ENCODE data around the gene SYT7. TPM values are rescaled to one million over a fixed set of nuclear protein-coding genes. Genes with fewer than 3 reads are reported as not detected.

The SYT7 gene
- total RNA-seq, 3 donors from 2014 or later (not counting 1 experiment from before 2014, with no cell fraction given), result 0.07 TPM; not detected in 2

DNA sequence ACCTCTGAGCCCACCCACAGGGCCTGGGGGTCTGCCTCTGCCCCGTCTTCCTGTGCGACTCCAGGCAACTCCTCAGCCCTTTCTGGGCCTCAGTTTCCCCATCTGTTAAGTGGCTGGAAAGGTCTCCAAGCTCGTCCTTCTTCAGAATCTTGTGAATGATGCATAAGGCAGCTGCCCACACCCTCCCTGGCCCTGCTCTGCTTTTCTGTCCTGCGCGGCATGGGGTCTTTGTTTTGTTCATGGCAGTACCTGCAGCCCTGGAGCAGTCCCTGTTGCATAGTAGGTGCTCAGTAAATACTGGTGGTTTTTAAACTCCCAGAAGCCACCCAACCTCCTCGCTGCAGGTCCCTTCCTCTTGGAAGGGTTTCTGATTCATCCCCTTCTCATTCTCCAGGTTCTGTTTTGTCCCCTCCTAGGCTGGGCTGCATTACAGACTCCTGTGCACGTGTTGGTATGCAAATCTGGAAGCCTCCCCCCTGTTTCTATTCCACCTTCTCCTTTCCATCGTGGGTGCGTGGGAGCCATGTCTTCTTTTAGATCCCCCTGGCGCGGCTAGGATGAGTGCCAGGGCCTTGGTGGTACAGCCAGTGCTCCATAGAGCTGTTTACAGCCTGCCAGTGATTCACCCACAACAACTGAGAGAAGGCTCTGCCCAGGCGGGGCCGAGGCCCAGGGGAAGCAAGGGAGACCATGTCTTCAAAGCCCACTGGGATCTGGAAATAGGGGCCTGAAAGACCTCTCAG, 19.3 kb upstream of the SYT7 start:
- H3K9me3 ChIP-seq (ENCODE audit: control insufficient read depth, insufficient read depth, low read length), result no peaks in the 10 kb centered on the region
- DNase-seq (no peak), ATAC-seq (no peak)
- H3K4me3 ChIP-seq (ENCODE audit: low read length), result no peak overlapping the region
- H3K27me3 ChIP-seq (ENCODE audit: control insufficient read depth, insufficient read depth, low read length), result no peaks in the 10 kb centered on the region
- Mint-ChIP-seq H3K27me3 (ENCODE audit: low read depth in 2 of 2) (peaks cover 9 to 13% of the 10 kb centered on the region in 2 donors), H3K9me3 (no peaks in the 10 kb centered on the region), H3K4me3 (no peak overlapping the region), H3K4me1 (no peaks in the 10 kb centered on the region), H3K27ac (no peak overlapping the region), H3K36me3 (no peaks in the 10 kb centered on the region)
- TF ChIP-seq, protein P1, sequence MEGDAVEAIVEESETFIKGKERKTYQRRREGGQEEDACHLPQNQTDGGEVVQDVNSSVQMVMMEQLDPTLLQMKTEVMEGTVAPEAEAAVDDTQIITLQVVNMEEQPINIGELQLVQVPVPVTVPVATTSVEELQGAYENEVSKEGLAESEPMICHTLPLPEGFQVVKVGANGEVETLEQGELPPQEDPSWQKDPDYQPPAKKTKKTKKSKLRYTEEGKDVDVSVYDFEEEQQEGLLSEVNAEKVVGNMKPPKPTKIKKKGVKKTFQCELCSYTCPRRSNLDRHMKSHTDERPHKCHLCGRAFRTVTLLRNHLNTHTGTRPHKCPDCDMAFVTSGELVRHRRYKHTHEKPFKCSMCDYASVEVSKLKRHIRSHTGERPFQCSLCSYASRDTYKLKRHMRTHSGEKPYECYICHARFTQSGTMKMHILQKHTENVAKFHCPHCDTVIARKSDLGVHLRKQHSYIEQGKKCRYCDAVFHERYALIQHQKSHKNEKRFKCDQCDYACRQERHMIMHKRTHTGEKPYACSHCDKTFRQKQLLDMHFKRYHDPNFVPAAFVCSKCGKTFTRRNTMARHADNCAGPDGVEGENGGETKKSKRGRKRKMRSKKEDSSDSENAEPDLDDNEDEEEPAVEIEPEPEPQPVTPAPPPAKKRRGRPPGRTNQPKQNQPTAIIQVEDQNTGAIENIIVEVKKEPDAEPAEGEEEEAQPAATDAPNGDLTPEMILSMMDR (IDR thresholded peaks at IDR 0.05), result no peak
- no peaks in the 10 kb centered on the region for H3K36me3 ChIP-seq (ENCODE audit: control insufficient read depth, insufficient read depth, low read length)
- no peak overlapping the region for H3K27ac ChIP-seq (ENCODE audit: low read length)
- 69% methylated on average over 13 of the region's 13 CpGs for WGBS (ENCODE audit: insufficient coverage)
- intact Hi-C loops (cut with micrococcal nuclease), result no loop called here
- no peaks in the 10 kb centered on the region for H3K4me1 ChIP-seq (ENCODE audit: control insufficient read depth, insufficient read depth, low read length)

DNA sequence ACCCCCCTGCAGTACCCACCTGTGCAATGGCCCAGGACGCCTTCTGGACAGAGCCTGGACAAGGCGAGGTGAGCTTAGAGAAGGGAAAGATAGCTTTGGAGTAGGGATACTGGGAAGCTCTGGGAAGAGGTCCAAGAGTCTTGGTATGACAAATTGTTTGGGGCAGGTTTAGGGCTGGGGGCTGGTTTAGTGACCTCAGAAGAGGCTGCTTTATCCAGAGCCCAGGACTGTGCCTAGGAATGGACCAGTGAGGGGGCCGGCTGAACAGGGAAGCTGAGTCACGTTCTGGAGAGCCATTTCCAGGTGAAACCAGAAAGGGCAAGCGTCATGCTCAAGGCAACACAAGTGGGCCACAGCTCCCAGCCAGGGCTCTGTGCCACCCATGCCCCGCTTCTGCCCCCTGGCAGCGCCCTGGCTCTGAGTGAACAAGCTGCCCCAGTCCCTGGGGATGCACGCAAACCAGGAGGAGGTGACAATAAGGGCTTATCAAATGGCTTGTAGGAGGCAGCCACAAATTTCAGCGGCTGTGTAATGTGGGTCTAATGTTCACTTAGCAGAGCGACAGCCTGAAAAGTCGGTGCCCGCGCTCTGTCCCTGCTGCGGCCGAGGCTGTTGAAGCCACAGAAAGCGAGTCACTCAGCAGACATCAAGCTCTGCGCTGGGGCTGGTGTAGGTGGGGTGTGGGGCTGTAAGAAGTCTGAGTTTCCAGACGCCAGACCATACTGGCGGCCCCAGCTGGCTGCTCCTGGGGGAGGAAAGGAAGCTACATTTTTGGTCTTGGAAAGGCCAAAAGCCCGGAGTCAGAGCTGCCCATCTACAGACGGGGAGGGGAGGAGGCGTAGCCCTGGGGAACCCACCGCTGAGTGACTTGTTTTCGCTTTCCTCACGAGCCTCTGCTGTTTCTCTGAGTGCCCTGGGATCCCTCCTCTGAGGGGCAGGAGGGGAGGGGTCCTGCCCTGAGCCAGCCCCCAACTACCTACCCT, 18.3 kb upstream of the SYT7 start:
- H3K27me3 Mint-ChIP-seq (ENCODE audit: low read depth in 2 of 2), result peaks cover 14 to 16% of the 10 kb centered on the region in 2 donors
- ATAC-seq, result peak in 1 of 3 donors; percentile 40
- H3K9me3 ChIP-seq (ENCODE audit: control insufficient read depth, insufficient read depth, low read length), result no peaks in the 10 kb centered on the region
- H3K9me3 Mint-ChIP-seq, result no peaks in the 10 kb centered on the region
- no peaks in the 10 kb centered on the region for H3K36me3 ChIP-seq (ENCODE audit: control insufficient read depth, insufficient read depth, low read length)
- H3K27ac Mint-ChIP-seq, result no peak overlapping the region
- no peaks in the 10 kb centered on the region for H3K4me1 ChIP-seq (ENCODE audit: control insufficient read depth, insufficient read depth, low read length)
- intact Hi-C loops (cut with micrococcal nuclease), result no loop called here
- H3K4me3 Mint-ChIP-seq, result no peak overlapping the region
- DNase-seq, result no peak
- no peak overlapping the region for H3K4me3 ChIP-seq (ENCODE audit: low read length)
- H3K27me3 ChIP-seq (ENCODE audit: control insufficient read depth, insufficient read depth, low read length), result no peaks in the 10 kb centered on the region
- no peaks in the 10 kb centered on the region for H3K4me1 Mint-ChIP-seq
- no peak overlapping the region for H3K27ac ChIP-seq (ENCODE audit: low read length)
- TF ChIP-seq, protein P1 (IDR thresholded peaks at IDR 0.05), result no peak
- 47% methylated on average over 25 of the region's 25 CpGs for WGBS (ENCODE audit: insufficient coverage)
- no peaks in the 10 kb centered on the region for H3K36me3 Mint-ChIP-seq

DNA sequence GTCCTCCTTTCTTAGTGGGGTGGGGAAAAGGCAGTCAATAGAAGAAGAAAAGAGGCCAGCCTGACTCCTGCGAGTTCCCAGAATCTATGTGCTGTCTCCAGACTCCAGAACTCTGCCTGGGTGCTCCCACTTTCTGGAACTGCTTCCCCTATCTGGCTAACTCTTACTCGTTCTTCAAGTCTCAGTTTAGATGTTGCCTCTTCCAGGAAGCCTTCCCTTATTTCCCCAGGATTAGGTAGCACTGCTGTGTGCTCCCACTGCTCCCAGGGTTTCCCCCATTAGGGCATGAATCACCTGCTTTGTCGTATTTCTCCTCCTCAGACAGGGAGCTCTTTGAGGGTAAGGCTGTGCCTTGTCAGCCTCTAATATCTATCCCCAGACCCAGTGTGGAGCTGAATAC, 17.5 kb upstream of the SYT7 start:
- intact Hi-C loops (cut with micrococcal nuclease), result no loop called here
- Mint-ChIP-seq H3K4me3 (no peak overlapping the region), H3K9me3 (no peaks in the 10 kb centered on the region), H3K4me1 (no peaks in the 10 kb centered on the region), H3K36me3 (no peaks in the 10 kb centered on the region), H3K27ac (no peak overlapping the region), H3K27me3 (ENCODE audit: low read depth in 2 of 2) (peaks cover 17 to 18% of the 10 kb centered on the region in 2 donors)
- no peak for ATAC-seq
- Histone ChIP-seq H3K4me1 (ENCODE audit: control insufficient read depth, insufficient read depth, low read length) (no peaks in the 10 kb centered on the region), H3K9me3 (ENCODE audit: control insufficient read depth, insufficient read depth, low read length) (no peaks in the 10 kb centered on the region), H3K27me3 (ENCODE audit: control insufficient read depth, insufficient read depth, low read length) (no peaks in the 10 kb centered on the region), H3K4me3 (ENCODE audit: low read length) (no peak overlapping the region), H3K27ac (ENCODE audit: low read length) (no peak overlapping the region), H3K36me3 (ENCODE audit: control insufficient read depth, insufficient read depth, low read length) (no peaks in the 10 kb centered on the region)
- WGBS (ENCODE audit: insufficient coverage), result 65% methylated on average over 3 of the region's 3 CpGs
- TF ChIP-seq, protein P1 (IDR thresholded peaks at IDR 0.05), result no peak
- no peak for DNase-seq

Data from natural killer cell (primary cell).